HL-60 (cell line): ENCODE data around the gene ARFGAP3.
"Not testable (repeated sequence)": the region's sequence is repeated elsewhere in the genome, so short reads cannot be mapped to it uniquely, and the experiment has no call there.

ENCODE experiments used
- DNase-seq, 2 experiments: peaks; one replicate each; pipeline ENCODE4 v3.0.0-alpha.2; 2010 to 2020; ENCODE audit warnings: low read depth in 1 of 2, low spot score in 1 of 2
- H3K27ac ChIP-seq: fragments of 250-450 bp; sonication (Bioruptor Pico); replicated peaks from 2 replicates; pipeline ENCODE4 v1.5.1; 2020; ENCODE audit warnings: mild to moderate bottlenecking, moderate library complexity
- H3K27me3 ChIP-seq: fragments of 250-450 bp; sonication (Bioruptor Pico); 2 replicates; pipeline ENCODE4 v1.5.1; 2021; ENCODE audit warnings: mild to moderate bottlenecking, moderate library complexity; ENCODE audit not compliant: insufficient read depth, poor library complexity, severe bottlenecking
- H3K4me3 ChIP-seq: replicated peaks from 2 replicates; pipeline ENCODE4 v1.5.1; 2011; ENCODE audit warnings: mild to moderate bottlenecking, control low read depth, low read length; ENCODE audit not compliant: insufficient read depth
- GABPA ChIP-seq: IDR thresholded peaks from 2 replicates; pipeline ENCODE4 v1.6.1; 2012; ENCODE audit warnings: low read depth
- POLR2AphosphoS5 ChIP-seq: IDR thresholded peaks from 2 replicates; pipeline ENCODE4 v1.6.1; 2012; ENCODE audit warnings: low read depth
- SPI1 ChIP-seq: IDR thresholded peaks from 2 replicates; pipeline ENCODE4 v1.6.1; 2012; ENCODE audit warnings: low read depth, mild to moderate bottlenecking, borderline replicate concordance
- TF ChIP-seq, protein P1 (sequence below): IDR thresholded peaks from 2 replicates; pipeline ENCODE4 v1.6.1; 2012; ENCODE audit warnings: low read depth; ENCODE audit not compliant: insufficient replicate concordance
- TF ChIP-seq, protein P2 (sequence below): IDR thresholded peaks from one replicate; pipeline ENCODE4 v1.5.1; 2011; ENCODE audit warnings: low read length, control low read depth, inconsistent platforms; ENCODE audit not compliant: insufficient read depth

Gene ARFGAP3

DNA sequence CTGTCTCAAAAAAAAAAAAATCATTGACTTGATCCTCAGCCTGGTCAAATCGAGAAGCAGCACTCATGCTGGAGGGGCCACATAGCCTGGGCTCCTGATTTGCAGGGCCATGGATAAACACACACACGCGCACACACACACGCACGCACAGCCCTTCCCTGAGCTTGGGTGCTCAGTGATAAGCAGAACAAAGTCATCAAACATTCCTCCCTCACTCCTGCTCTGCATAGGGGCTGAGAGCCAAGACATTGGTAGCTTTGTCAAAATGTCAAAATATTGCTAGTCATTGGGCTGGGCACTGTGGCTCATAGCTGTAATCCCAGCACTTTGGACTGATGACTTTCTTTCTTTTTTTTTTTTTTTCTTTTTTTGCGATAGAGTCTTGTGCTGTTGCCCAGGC lies 102.4 kb downstream of the ARFGAP3 start:
- H3K27ac ChIP-seq, result no peak overlapping the region
- H3K27me3 ChIP-seq, result no peaks in the 10 kb centered on the region
- no peak overlapping the region for H3K4me3 ChIP-seq
- TF ChIP-seq SPI1 (no peak), POLR2AphosphoS5 (no peak)
- TF ChIP-seq, protein P1, sequence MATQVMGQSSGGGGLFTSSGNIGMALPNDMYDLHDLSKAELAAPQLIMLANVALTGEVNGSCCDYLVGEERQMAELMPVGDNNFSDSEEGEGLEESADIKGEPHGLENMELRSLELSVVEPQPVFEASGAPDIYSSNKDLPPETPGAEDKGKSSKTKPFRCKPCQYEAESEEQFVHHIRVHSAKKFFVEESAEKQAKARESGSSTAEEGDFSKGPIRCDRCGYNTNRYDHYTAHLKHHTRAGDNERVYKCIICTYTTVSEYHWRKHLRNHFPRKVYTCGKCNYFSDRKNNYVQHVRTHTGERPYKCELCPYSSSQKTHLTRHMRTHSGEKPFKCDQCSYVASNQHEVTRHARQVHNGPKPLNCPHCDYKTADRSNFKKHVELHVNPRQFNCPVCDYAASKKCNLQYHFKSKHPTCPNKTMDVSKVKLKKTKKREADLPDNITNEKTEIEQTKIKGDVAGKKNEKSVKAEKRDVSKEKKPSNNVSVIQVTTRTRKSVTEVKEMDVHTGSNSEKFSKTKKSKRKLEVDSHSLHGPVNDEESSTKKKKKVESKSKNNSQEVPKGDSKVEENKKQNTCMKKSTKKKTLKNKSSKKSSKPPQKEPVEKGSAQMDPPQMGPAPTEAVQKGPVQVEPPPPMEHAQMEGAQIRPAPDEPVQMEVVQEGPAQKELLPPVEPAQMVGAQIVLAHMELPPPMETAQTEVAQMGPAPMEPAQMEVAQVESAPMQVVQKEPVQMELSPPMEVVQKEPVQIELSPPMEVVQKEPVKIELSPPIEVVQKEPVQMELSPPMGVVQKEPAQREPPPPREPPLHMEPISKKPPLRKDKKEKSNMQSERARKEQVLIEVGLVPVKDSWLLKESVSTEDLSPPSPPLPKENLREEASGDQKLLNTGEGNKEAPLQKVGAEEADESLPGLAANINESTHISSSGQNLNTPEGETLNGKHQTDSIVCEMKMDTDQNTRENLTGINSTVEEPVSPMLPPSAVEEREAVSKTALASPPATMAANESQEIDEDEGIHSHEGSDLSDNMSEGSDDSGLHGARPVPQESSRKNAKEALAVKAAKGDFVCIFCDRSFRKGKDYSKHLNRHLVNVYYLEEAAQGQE, result no peak
- TF ChIP-seq, protein P2, sequence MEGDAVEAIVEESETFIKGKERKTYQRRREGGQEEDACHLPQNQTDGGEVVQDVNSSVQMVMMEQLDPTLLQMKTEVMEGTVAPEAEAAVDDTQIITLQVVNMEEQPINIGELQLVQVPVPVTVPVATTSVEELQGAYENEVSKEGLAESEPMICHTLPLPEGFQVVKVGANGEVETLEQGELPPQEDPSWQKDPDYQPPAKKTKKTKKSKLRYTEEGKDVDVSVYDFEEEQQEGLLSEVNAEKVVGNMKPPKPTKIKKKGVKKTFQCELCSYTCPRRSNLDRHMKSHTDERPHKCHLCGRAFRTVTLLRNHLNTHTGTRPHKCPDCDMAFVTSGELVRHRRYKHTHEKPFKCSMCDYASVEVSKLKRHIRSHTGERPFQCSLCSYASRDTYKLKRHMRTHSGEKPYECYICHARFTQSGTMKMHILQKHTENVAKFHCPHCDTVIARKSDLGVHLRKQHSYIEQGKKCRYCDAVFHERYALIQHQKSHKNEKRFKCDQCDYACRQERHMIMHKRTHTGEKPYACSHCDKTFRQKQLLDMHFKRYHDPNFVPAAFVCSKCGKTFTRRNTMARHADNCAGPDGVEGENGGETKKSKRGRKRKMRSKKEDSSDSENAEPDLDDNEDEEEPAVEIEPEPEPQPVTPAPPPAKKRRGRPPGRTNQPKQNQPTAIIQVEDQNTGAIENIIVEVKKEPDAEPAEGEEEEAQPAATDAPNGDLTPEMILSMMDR, result no peak
- DNase-seq, result no peak

DNA sequence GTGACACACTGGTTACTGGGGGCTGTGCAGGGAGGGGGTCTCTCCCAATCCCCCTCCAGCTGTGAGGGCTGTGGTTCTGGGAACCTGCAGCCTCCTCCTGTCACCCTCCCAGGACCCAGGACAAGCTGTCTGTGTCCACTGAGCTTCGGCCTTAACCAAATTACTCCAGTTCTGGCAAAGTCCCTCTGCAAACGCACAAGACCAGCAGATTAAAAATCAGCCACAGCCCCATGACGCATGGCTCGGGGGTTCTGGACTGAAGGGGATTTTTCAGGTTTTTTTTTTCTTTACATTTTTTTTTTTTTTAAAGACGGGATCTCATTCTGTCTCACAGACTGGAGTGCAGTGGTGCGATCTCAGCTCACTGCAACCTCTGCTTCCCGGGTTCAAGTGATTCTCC lies 104.2 kb downstream of the ARFGAP3 start:
- H3K27me3 ChIP-seq, result no peaks in the 10 kb centered on the region
- TF ChIP-seq GABPA (no peak), POLR2AphosphoS5 (no peak), SPI1 (no peak)
- TF ChIP-seq, protein P2, result no peak
- TF ChIP-seq, protein P1, result no peak
- no peak for DNase-seq
- no peak overlapping the region for H3K27ac ChIP-seq
- H3K4me3 ChIP-seq, result no peak overlapping the region

DNA sequence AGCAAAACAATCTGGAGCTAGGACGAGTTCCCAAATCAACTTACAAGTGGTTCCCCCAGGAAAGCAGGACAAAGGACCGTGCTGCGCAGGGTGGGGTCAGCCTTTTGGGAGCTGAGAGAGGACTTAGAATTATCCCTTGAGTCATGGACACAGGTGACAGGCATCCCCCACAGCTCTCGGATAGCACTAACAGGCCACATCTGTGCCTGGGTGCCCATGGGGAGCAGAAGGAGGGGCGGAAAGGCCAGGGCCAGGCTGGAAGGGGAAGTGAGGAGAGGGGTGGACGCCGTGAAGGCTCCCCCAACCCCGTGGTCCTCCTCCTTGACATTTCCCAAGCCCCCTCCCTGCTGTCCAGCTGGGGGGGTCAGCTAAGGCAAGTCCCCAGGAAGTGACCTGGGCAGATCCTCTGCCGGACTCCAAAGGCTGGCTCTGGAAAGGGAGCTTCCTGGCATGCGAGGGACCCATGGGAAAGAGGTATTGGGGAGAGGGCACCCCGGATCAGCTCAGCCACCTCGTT lies 104.8 kb downstream of the ARFGAP3 start:
- Histone ChIP-seq H3K27me3 (no peaks in the 10 kb centered on the region), H3K4me3 (no peak overlapping the region), H3K27ac (no peak overlapping the region)
- no peak for TF ChIP-seq POLR2AphosphoS5
- no peak for TF ChIP-seq SPI1
- no peak for TF ChIP-seq GABPA
- TF ChIP-seq, protein P2, result no peak
- TF ChIP-seq, protein P1, result no peak
- no peak for DNase-seq

DNA sequence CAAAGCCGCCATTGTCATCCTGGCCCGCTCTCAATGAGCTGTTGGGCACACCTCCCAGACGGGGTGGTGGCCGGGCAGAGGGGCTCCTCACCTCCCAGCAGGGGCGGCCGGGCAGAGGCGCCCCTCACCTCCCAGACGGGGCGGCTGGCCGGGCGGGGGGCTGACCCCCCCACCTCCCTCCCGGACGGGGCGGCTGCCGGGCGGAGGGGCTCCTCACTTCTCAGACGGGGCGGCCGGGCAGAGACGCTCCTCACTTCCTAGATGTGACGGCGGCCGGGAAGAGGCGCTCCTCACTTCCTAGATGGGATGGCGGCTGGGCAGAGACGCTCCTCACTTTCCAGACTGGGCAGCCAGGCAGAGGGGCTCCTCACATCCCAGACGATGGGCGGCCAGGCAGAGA lies 106.7 kb downstream of the ARFGAP3 start:
- not testable (repeated sequence) for H3K27me3 ChIP-seq, H3K4me3 ChIP-seq, H3K27ac ChIP-seq, DNase-seq
